Body of pancreas (tissue), 4 donors: ENCODE results near the gene LDLRAD3. TPM values are rescaled to one million over a fixed set of nuclear protein-coding genes. Genes with fewer than 3 reads are reported as not detected.

ENCODE experiments used
- ATAC-seq: fragments of 150-250 bp; one replicate; pipeline ENCODE4 v1.9.1; 2016
- DNase-seq, 4 donors: peaks; one replicate each; pipeline ENCODE4 v3.0.0-alpha.2; 2019
- H3K27ac ChIP-seq, 4 donors: fragments of 200-600 bp; sonication (generic); 1 replicate in 3 of 4; 2 replicates in 1 of 4; pipeline versions ENCODE4 v1.5.1 to v1.6.1; 2016 to 2019; ENCODE audit warnings: mild to moderate bottlenecking in 1 of 4, mixed read lengths in 1 of 4, moderate library complexity in 1 of 4
- H3K27me3 ChIP-seq, 2 donors: fragments of 200-600 bp; sonication (generic); one replicate each; pipeline ENCODE4 v1.6.0; 2016; ENCODE audit warnings: mild to moderate bottlenecking in 1 of 2
- H3K36me3 ChIP-seq, 2 donors: fragments of 200-600 bp; sonication (generic); replicated peaks in 1 of 2; 2 replicates each; pipeline ENCODE4 v1.5.1; 2016; ENCODE audit warnings: low read depth in 2 of 2; ENCODE audit not compliant: insufficient read depth in 1 of 2
- H3K4me1 ChIP-seq: fragments of 200-600 bp; sonication (generic); one replicate; pipeline ENCODE4 v1.6.0; 2016
- H3K4me3 ChIP-seq, 2 donors: fragments of 200-600 bp; sonication (generic); 1 replicate in 1 of 2; 2 replicates in 1 of 2; pipeline ENCODE4 v1.5.1; 2016 to 2019
- H3K9me3 ChIP-seq, 3 donors: fragments of 200-600 bp; sonication (generic); 1 replicate in 2 of 3; 2 replicates in 1 of 3; pipeline ENCODE4 v1.5.1; 2016
- CTCF ChIP-seq, 7 experiments: fragments of 450-650 bp in 4 of 7; fragments of 200-600 bp in 3 of 7; sonication (generic) in 3 of 7; IDR thresholded peaks; one replicate each; pipeline ENCODE4 v1.5.1; 2016 to 2019; ENCODE audit warnings: antibody characterized with exemption in 7 of 7
- POLR2A ChIP-seq, 3 donors: fragments of 450-650 bp; IDR thresholded peaks; one replicate each; pipeline ENCODE4 v1.6.1; 2016; ENCODE audit warnings: antibody characterized with exemption in 3 of 3, mild to moderate bottlenecking in 2 of 3
- WGBS, 2 donors: methylation state at CpG; one replicate each; pipeline ENCODE4 v1.1.5; 2017; 5-methylcytosine and 5-hydroxymethylcytosine counted together
- intact Hi-C: fragments of 100-400 bp; cut with DNase I; formaldehyde crosslinking; loops from one replicate; pipeline ENCODE4 v1.15.1; 2023
- total RNA-seq, 2 donors: library from RNA; depleted of rRNA; stranded (reverse); fragments of >200 nt; gene quantifications; one replicate each; pipeline ENCODE4 v1.1.0, GENCODE V29; 2016

Gene LDLRAD3
- total RNA-seq, 2 donors from 2014 or later: 5.7 to 7.9 TPM

- H3K27me3 ChIP-seq: no peaks in the 10 kb centered on the region
- no peak overlapping the region for H3K27ac ChIP-seq
- H3K36me3 ChIP-seq: no peaks in the 10 kb centered on the region
- no peak for DNase-seq
- intact Hi-C loops: no loop called here
- WGBS, 2 donors: 59 to 65% methylated on average over 1 of the region's 1 CpG
- no peaks in the 10 kb centered on the region for H3K9me3 ChIP-seq
- peaks cover 13% of the 10 kb centered on the region for H3K4me1 ChIP-seq
- no peak overlapping the region for H3K4me3 ChIP-seq
- ATAC-seq: no peak
- TF ChIP-seq CTCF (IDR thresholded peaks at IDR 0.05) (no peak), POLR2A (IDR thresholded peaks at IDR 0.05) (no peak)
These were observed 86.9 kb downstream of the LDLRAD3 start for GRCh38 chr11:36030731-36031281.

GRCh38 chr11:36033082-36033751 lies 89.4 kb downstream of the LDLRAD3 start:
- intact Hi-C loops: no loop called here
- 76 to 77% methylated on average over 9 of the region's 9 CpGs for WGBS, 2 donors
- no peak overlapping the region for H3K27ac ChIP-seq

DNA sequence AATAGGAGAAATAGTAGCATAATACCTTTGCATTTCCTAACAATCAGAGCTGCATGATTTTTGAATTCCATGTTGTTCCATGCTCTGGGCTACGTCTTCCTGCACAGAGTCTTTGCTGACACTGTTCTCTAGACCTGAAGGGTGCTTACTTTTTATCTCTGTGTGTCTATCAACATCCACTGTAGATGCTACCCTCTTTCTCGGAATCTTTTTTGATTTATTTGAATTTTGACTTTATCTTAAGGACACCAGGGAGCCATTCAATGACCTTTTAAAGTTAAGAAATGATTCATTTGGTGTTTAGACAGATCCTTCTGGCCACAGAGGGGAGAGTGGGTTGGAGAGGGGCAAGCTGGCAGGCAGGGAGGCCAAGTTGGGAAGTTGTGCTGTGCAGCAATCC lies 90.1 kb downstream of the LDLRAD3 start:
- Histone ChIP-seq H3K4me3 (no peak overlapping the region), H3K4me1 (peaks cover 40% of the 10 kb centered on the region), H3K9me3 (no peaks in the 10 kb centered on the region), H3K27me3 (no peaks in the 10 kb centered on the region), H3K27ac (no peak overlapping the region), H3K36me3 (no peaks in the 10 kb centered on the region)
- intact Hi-C loops: no loop called here
- TF ChIP-seq CTCF (IDR thresholded peaks at IDR 0.05): no peak
- TF ChIP-seq POLR2A (IDR thresholded peaks at IDR 0.05): no peak
- no peak for ATAC-seq
- 91 to 97% methylated on average over 2 of the region's 2 CpGs for WGBS, 2 donors
- DNase-seq: no peak

More at GRCh38 chr11:36033082-36033751, 89.4 kb downstream of the LDLRAD3 start:
- peaks cover 37% of the 10 kb centered on the region for H3K4me1 ChIP-seq
- H3K36me3 ChIP-seq: no peaks in the 10 kb centered on the region
- no peak for ATAC-seq
- H3K4me3 ChIP-seq: no peak overlapping the region
- H3K9me3 ChIP-seq: no peaks in the 10 kb centered on the region
- no peaks in the 10 kb centered on the region for H3K27me3 ChIP-seq
- no peak for DNase-seq
- TF ChIP-seq POLR2A (IDR thresholded peaks at IDR 0.05) (no peak), CTCF (IDR thresholded peaks at IDR 0.05) (no peak)

GRCh38 chr11:36034551-36035331 lies 90.9 kb downstream of the LDLRAD3 start:
- no peak for TF ChIP-seq POLR2A (IDR thresholded peaks at IDR 0.05)
- TF ChIP-seq CTCF (IDR thresholded peaks at IDR 0.05): no peak
- peaks cover 40% of the 10 kb centered on the region for H3K4me1 ChIP-seq
- no peaks in the 10 kb centered on the region for H3K9me3 ChIP-seq
- no peaks in the 10 kb centered on the region for H3K36me3 ChIP-seq
- peak overlapping the region in 3 of 4 donors; percentile 13 to 55 (median 43) for H3K27ac ChIP-seq
- intact Hi-C loops: no loop called here
- WGBS, 2 donors: 89 to 91% methylated on average over 11 of the region's 11 CpGs
- no peak for DNase-seq
- H3K27me3 ChIP-seq: no peaks in the 10 kb centered on the region
- no peak overlapping the region for H3K4me3 ChIP-seq
- ATAC-seq: no peak
